NCI-H446 (cell line): Measurements from ENCODE around the gene CALML3.

Experiments
- DNase-seq, 2 experiments: peaks; one replicate each; lab custom pipeline; 2025; lab: John Stamatoyannopoulos, UW

CALML3 gene

GRCh38 chr10:5506751-5507648 is 17.8 kb upstream of the CALML3 start:
- DNase-seq: no peak

GRCh38 chr10:5507649-5508131 is 17.1 kb upstream of the CALML3 start:
- no peak for DNase-seq

- no peak for DNase-seq
Observed at GRCh38 chr10:5508161-5508604, 16.6 kb upstream of the CALML3 start.

- no peak for DNase-seq
Observed at GRCh38 chr10:5508786-5509185, 16.0 kb upstream of the CALML3 start.

- no peak for DNase-seq
Observed at GRCh38 chr10:5509236-5509635, 15.5 kb upstream of the CALML3 start.

GRCh38 chr10:5509691-5510090 is 15.1 kb upstream of the CALML3 start:
- no peak for DNase-seq

- no peak for DNase-seq
Observed at GRCh38 chr10:5510281-5511072, 14.3 kb upstream of the CALML3 start.

- DNase-seq: no peak
Observed at GRCh38 chr10:5511231-5511884, 13.4 kb upstream of the CALML3 start.

GRCh38 chr10:5511885-5512280 is 12.9 kb upstream of the CALML3 start:
- DNase-seq: no peak

GRCh38 chr10:5512331-5512730 is 12.4 kb upstream of the CALML3 start:
- no peak for DNase-seq

GRCh38 chr10:5512881-5513612 is 11.7 kb upstream of the CALML3 start:
- no peak for DNase-seq

GRCh38 chr10:5514226-5514850 is 10.4 kb upstream of the CALML3 start:
- DNase-seq: no peak

GRCh38 chr10:5515948-5516761 is 8.6 kb upstream of the CALML3 start:
- no peak for DNase-seq

- no peak for DNase-seq
Observed at GRCh38 chr10:5517546-5517945, 7.2 kb upstream of the CALML3 start.

- no peak for DNase-seq
Observed at GRCh38 chr10:5518143-5518542, 6.6 kb upstream of the CALML3 start.

- no peak for DNase-seq
Observed at GRCh38 chr10:5519054-5519453, 5.7 kb upstream of the CALML3 start.

GRCh38 chr10:5522913-5523560 is 1.7 kb upstream of the CALML3 start:
- no peak for DNase-seq

- DNase-seq: no peak
Observed at GRCh38 chr10:5523796-5524574, 776 bp upstream of the CALML3 start.
